ENCODE data around the gene GRID2.
"Not testable (repeated sequence)": the region's sequence is repeated elsewhere in the genome, so short reads cannot be mapped to it uniquely, and the experiment has no call there.

The GRID2 gene

DNA sequence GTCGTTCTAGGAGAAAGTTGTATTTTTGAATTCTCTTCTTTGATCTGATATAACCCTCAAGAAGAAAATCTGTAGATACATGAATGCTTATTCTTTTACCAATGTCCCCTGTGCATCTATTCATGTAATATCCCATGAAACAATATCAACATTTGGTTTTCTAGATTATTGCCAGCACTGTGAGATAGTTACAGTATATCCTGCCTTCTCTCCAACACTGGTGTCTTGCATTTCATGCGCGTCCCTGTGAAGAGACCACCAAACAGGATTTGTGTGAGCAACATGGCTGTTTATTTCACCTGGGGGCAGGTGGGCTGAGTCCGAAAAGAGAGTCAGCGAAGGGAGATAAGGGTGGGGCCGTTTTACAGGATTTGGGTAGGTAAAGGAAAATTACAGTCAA, 135.0 kb downstream of the GRID2 start:
- DNase-seq (ENCODE audit: low read depth in 3 of 3): not testable (repeated sequence)

DNA sequence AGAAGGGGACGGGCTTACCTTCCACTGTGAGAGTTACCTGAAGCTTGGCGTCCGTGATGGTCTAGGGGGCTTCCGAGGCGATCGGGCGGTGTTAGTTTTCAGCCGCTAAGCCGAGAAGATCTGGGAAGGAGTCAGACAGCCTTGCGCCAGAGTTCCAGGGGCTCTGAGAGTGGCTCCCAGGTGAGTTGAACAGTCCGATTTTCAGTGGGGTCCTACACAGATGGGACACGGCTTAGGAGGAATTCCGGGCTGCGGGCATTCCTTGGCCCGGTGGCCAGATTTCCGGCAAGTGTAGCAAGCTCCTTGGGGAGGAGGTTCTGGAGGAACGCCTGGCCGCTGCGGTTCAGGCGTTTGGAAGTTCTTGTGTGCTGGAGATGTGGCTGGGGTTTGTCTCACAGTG, 138.4 kb downstream of the GRID2 start:
- not testable (repeated sequence) for DNase-seq (ENCODE audit: low read depth in 3 of 3)

DNA sequence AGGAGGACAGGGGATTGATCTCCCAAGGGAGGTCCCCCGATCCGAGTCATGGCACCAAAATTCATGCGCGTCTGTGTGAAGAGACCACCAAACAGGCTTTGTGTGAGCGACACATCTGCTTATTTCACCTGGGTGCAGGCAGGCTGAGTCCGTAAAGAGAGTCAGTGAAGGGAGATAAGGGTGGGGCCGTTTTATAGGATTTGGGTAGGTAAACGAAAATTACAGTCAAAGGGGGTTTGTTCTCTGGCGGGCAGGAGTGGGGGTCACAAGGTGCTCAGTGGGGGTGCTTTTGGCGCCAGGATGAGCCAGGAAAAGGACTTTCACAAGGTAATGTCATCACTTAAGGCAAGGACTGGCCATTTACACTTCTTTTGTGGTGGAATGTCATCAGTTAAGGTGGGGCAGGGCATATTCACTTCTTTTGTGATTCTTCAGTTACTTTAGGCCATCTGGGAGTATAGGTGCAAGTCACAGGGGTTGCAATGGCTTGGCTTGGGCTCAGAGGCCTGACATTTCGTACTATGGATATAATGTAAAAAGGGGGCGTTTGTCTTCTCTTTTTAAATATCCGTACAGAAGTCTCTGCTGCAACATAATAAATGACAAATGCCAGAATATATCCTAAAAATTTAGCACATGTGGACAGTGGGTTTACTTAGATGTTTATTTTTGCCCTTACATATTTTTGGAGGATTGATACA, 140.5 kb downstream of the GRID2 start:
- not testable (repeated sequence) for DNase-seq (ENCODE audit: low read depth in 3 of 3)

DNA sequence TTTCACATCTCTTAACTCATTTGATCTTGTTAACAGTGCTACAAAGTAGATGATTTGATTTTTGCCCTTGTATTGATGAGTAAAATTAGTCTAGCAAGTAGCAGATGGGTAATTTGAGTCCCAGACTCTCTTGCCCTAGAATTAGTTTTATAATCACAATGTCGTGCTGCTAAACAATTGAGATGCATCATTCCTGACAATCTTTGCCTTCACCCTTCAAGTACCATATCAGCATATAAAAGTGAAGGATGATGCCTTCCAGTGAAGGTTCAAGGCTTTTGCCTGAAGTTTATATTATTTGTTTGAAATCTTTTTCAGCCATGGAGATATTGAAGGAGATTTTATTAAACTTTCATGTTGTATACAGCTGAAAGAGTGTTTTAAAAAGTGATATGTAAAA, 141.4 kb downstream of the GRID2 start:
- DNase-seq (ENCODE audit: low read depth in 3 of 3): no peak

DNA sequence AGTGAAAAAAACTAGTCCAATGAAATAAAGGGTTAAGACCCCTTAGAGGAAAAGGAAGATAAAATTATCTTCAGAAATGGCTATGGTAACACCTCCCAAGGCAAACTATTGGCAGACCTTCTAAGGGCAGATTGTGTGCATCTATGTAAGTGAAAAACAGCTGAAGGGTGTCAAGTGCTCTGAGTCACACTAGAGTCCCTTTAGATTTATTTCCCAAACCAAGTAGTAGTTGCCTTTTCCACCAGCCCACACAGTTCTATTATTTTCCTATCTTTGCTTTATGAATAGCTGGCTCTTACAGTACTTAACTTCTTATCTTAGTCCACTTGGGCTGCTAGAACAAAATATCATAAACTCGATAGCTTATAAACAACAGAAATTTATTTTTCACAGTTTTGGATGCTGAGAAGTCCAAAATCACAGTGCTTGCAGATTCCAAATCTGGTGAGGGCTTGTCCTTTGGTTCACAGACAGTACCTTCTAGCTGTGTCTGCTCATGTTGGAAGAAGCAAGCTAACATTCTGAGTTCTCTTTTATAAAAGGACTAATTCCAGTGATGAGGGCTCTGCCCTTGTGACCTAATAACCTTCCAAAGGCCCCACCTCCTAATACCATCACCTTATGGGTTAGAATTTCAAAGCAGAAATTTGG, 143.6 kb downstream of the GRID2 start:
- no peak for DNase-seq (ENCODE audit: low read depth in 3 of 3)

DNA sequence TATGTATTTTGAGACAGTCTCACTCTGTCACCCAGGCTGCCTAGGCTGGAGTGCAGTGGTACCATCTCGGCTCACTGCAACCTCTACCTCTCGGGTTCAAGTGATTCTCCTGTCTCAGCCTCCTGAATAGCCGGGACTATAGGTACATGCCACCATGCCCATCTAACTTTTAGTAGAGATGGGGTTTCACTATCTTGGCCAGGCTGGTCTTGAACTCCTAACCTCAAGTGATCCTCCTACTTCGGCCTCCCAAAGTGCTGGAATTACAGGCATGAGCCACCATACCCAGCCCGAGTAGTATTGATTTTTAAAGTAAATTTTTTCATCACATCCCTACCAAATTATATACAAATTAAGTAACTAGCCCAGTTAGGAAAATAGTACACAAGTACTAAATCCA, 144.4 kb downstream of the GRID2 start:
- not testable (repeated sequence) for DNase-seq (ENCODE audit: low read depth in 3 of 3)

- DNase-seq (ENCODE audit: low read depth in 3 of 3): no peak
These were observed 146.9 kb downstream of the GRID2 start for GRCh38 chr4:92450694-92451093.

DNA sequence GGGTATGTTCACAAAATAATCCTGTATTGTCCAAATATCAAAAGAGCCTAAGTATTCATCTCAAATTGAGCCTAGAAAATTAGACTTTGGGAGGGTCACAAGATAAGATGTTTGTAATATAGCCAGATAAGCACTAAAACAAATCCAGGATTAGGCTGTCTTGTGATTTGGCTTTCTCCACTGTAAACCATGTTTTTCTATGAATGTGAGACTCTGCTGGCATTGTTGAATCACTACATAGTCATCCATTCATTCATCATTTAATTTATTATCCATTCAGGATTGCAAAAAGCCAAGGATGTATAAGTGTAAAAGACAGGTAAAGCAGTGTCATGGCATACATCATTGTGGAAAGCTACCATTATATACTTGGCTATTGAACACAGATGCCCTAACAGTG, 148.0 kb downstream of the GRID2 start:
- DNase-seq (ENCODE audit: low read depth in 3 of 3): no peak

DNA sequence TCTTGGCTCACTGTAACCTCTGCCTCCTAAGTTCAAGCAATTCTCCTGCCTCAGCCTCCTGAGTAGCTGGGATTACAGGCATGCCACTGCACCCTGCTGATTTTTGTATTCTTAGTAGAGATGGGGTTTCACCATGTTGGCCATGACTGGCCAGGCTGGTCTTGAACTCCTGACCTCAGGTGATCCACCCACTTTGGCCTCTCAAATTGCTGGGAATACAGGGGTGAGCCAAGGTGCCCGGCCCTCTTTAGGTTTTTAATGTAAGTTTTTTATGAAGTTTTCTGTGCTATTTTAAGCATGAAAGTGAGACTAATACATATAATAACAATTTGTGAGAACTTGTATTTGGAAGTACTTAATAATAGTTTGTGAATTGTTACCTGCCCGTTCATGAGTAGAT, 148.6 kb downstream of the GRID2 start:
- not testable (repeated sequence) for DNase-seq (ENCODE audit: low read depth in 3 of 3)

GRCh38 chr4:92455329-92455839, 151.6 kb downstream of the GRID2 start:
- DNase-seq (ENCODE audit: low read depth in 3 of 3): no peak

DNA sequence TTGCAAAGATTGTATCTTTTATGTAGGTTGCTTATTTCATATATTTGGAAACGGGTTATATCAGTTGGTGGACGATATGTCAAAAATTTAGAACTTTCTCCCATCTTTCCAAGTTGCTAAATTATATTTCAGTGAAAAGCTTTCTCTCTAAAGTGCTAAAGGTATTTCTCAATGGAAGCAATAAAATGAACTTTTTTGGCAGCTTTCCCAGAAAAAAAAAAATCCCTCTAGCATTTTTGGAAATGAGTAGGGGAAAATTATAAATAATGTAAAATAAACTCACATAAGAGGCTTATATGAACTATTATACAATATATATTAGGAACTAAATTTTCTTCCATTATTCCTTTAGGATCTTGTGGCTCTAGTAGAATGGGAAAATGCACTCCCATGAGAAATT, 152.2 kb downstream of the GRID2 start:
- no peak for DNase-seq (ENCODE audit: low read depth in 3 of 3)

DNA sequence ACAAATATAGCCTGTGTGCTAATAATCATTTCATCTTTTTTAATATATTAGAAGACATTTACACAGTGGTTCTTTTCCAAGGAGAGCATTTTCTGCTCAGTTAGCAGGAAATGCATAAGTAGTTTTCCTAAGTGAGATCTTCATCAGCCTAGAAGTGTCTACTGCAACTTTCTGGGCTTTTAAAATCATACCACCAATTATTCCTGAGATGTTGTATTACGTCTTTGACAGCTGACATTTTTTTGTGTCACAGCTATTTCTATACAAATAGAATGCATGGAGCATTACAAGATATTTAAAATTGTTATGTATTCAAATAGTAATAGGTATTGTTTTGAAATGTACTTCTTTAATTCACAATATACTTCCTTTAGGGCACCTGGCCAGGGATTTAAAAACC, 158.0 kb downstream of the GRID2 start:
- no peak for DNase-seq (ENCODE audit: low read depth in 3 of 3)

GRCh38 chr4:92477298-92477697, 173.5 kb downstream of the GRID2 start:
- no peak for DNase-seq (ENCODE audit: low read depth in 3 of 3)

DNA sequence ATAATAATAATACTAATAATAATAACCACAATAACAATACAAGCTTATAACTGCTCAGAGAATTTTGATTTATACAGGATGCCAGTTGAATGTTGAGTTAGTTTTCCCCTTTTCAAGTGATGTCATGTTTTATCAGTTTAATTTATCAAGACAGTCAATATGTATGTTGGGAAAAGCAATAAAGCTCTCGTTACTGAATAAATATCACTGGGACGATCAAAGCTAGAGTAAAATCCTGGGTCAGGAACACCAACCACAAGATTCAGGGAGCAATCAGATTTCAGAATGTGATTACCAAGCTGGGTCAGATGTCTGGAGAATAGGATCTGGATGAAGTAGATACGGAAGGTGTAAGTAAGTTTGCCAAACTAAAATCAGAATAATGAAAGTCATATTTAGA, 179.6 kb downstream of the GRID2 start:
- no peak for DNase-seq (ENCODE audit: low read depth in 3 of 3)

DNA sequence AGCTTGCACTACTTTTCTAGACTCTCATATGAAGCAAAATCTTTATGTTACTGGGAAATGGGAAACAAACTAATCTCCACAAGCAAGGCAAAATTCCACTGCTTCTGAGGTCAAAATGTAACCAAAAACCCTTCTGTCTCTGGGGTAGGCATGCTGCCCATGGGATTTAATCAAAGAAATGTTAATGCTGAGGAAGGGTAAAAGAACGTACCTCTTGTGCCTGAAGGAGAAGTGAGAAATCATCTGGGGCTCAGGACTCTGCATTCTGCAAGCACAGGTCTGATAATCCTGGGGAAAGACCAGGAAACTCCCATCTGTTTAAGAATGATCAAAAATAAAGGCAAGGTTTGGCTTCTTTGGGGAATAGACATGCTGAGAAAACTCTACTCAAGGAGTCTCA, 184.7 kb downstream of the GRID2 start:
- no peak for DNase-seq (ENCODE audit: low read depth in 3 of 3)

- DNase-seq (ENCODE audit: low read depth in 3 of 3): no peak
These were observed 193.4 kb downstream of the GRID2 start for GRCh38 chr4:92497141-92497540.

- no peak for DNase-seq (ENCODE audit: low read depth in 3 of 3)
These were observed 197.7 kb downstream of the GRID2 start for GRCh38 chr4:92501456-92501855.

DNA sequence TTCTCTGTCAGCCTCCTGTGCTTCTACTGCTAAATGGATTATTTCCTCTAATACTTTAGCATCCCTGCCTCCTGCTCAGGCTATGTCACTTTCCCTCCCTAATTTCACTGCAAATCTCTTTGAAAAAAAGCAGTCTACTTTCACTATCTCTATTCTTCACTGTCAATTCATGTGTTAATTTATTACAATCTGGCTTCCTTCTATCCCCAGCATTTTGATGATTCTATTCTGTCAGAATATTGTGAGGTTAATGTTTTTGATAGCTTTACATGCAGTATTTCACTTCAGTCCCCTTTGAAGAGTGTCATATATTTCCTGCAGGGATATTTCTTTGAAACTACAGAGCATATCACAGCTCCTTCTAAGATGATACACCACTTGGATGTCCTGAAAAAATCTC, 203.2 kb downstream of the GRID2 start:
- DNase-seq (ENCODE audit: low read depth in 3 of 3): no peak

GRCh38 chr4:92514627-92515026, 210.9 kb downstream of the GRID2 start:
- no peak for DNase-seq (ENCODE audit: low read depth in 3 of 3)

- DNase-seq (ENCODE audit: low read depth in 3 of 3): no peak
These were observed 212.7 kb downstream of the GRID2 start for GRCh38 chr4:92516450-92516849.

DNA sequence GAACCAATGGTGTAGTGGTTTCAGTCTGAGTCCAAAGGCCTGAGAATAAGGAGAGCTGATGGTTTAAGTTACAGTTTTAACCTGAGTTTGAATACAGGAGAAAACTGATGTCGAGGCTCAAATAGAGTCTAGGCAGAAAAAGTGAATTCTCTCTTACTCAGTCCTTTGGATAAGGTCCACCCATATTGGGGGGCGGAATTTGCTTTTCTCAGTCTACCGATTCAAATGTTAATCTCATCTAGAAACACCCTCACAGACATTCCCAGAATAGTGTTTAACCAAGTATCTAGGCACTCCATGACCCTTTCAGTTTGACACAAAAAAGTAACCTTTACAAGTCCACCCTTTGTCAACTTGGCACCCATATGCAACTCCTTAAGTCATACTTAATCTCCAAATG, 216.0 kb downstream of the GRID2 start:
- no peak for DNase-seq (ENCODE audit: low read depth in 3 of 3)

DNA sequence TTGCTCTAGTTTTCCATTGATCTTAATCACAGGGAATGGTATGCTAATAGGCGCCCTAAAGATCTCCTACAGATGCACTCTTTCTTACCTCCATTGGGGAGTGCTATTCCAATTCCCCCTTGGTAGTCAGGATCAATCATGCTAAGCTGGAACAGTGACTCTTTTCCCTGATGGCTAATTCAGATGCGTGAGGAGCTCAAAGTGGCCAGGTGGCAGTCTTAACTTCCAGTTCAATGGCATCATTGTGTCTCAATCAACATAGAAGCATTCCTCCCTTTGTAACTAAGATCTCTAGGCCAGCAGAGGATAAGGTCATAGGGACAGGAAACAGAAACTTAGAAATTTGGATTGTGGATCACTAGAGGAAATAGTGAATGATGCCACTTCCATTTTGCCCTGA, 216.8 kb downstream of the GRID2 start:
- no peak for DNase-seq (ENCODE audit: low read depth in 3 of 3)

DNA sequence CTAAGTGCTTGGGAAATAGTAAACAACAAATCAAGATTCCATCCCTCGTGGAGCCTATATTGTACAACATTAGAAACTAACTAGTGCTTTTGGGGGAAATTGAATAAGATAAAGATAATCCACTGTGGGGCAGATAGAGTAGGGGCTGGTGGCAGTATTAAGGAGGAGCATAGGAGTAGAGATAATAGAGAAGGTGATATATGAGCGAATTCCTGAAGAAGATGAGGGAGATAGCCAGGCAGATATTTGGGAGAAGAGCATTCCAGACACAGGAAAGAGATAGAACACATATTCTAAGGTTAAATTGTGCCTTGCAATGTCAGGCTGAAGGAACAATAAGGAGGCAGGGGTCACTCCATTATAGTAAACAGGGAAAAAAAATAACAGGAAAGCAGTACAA, 218.2 kb downstream of the GRID2 start:
- DNase-seq (ENCODE audit: low read depth in 3 of 3): no peak

- DNase-seq (ENCODE audit: low read depth in 3 of 3): no peak
These were observed 218.6 kb downstream of the GRID2 start for GRCh38 chr4:92522356-92522755.
